Measurements from ENCODE around the gene LPP.

LPP gene

GRCh38 chr3:188241883-188242282, 87.9 kb downstream of the LPP start:
- no peak overlapping the region for H3K27ac ChIP-seq (ENCODE audit: low read length)
- H3K79me2 ChIP-seq (ENCODE audit: low read length) = no peaks in the 10 kb centered on the region
- no peaks in the 10 kb centered on the region for H3K27me3 ChIP-seq (replicated peaks; ENCODE audit: insufficient read depth, low read length)
- TF ChIP-seq EZH2phosphoT487 (IDR thresholded peaks at IDR 0.05; ENCODE audit: low read length) (no peak), EZH2 (optimal IDR thresholded peaks at IDR 0.05; ENCODE audit: low read depth, low read length) (no peak)
- TF ChIP-seq, protein P1, sequence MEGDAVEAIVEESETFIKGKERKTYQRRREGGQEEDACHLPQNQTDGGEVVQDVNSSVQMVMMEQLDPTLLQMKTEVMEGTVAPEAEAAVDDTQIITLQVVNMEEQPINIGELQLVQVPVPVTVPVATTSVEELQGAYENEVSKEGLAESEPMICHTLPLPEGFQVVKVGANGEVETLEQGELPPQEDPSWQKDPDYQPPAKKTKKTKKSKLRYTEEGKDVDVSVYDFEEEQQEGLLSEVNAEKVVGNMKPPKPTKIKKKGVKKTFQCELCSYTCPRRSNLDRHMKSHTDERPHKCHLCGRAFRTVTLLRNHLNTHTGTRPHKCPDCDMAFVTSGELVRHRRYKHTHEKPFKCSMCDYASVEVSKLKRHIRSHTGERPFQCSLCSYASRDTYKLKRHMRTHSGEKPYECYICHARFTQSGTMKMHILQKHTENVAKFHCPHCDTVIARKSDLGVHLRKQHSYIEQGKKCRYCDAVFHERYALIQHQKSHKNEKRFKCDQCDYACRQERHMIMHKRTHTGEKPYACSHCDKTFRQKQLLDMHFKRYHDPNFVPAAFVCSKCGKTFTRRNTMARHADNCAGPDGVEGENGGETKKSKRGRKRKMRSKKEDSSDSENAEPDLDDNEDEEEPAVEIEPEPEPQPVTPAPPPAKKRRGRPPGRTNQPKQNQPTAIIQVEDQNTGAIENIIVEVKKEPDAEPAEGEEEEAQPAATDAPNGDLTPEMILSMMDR (IDR thresholded peaks at IDR 0.05; ENCODE audit: low read length) = no peak
- H4K20me1 ChIP-seq (ENCODE audit: insufficient read depth, low read length) = no peaks in the 10 kb centered on the region
- H3K4me1 ChIP-seq (ENCODE audit: low read length) = no peaks in the 10 kb centered on the region
- DNase-seq = no peak
- no peaks in the 10 kb centered on the region for H3K9me3 ChIP-seq (replicated peaks; ENCODE audit: insufficient read depth, low read length)
- H2AFZ ChIP-seq (ENCODE audit: low read length) = no peak overlapping the region
- H3K4me2 ChIP-seq (ENCODE audit: low read depth, low read length) = no peak overlapping the region
- no peak overlapping the region for H3K4me3 ChIP-seq (ENCODE audit: low read length)
- no peaks in the 10 kb centered on the region for H3F3A ChIP-seq (ENCODE audit: insufficient read depth, low read length)
- no peaks in the 10 kb centered on the region for H3K9me2 ChIP-seq (replicated peaks; ENCODE audit: insufficient read depth, low read length)
- H3K36me3 ChIP-seq (replicated peaks; ENCODE audit: insufficient read depth, low read length) = no peaks in the 10 kb centered on the region
- H3K9ac ChIP-seq (ENCODE audit: low read length) = no peak overlapping the region

- Histone ChIP-seq H2AFZ (ENCODE audit: low read length) (no peak overlapping the region), H3K9me2 (replicated peaks; ENCODE audit: insufficient read depth, low read length) (no peaks in the 10 kb centered on the region), H3K9ac (ENCODE audit: low read length) (no peak overlapping the region), H3K9me3 (replicated peaks; ENCODE audit: insufficient read depth, low read length) (no peaks in the 10 kb centered on the region), H3K4me1 (ENCODE audit: low read length) (no peaks in the 10 kb centered on the region), H3K36me3 (replicated peaks; ENCODE audit: insufficient read depth, low read length) (no peaks in the 10 kb centered on the region), H3K27me3 (replicated peaks; ENCODE audit: insufficient read depth, low read length) (no peaks in the 10 kb centered on the region), H3K79me2 (ENCODE audit: low read length) (no peaks in the 10 kb centered on the region), H3K4me2 (ENCODE audit: low read depth, low read length) (no peak overlapping the region), H4K20me1 (ENCODE audit: insufficient read depth, low read length) (no peaks in the 10 kb centered on the region), H3K4me3 (ENCODE audit: low read length) (no peak overlapping the region), H3K27ac (ENCODE audit: low read length) (no peak overlapping the region), H3F3A (ENCODE audit: insufficient read depth, low read length) (no peaks in the 10 kb centered on the region)
- no peak for TF ChIP-seq EZH2 (optimal IDR thresholded peaks at IDR 0.05; ENCODE audit: low read depth, low read length)
- TF ChIP-seq, protein P1 (IDR thresholded peaks at IDR 0.05; ENCODE audit: low read length) = no peak
- TF ChIP-seq EZH2phosphoT487 (IDR thresholded peaks at IDR 0.05; ENCODE audit: low read length) = no peak
- DNase-seq = no peak
Observed at GRCh38 chr3:188242436-188243123, 88.6 kb downstream of the LPP start.

DNA sequence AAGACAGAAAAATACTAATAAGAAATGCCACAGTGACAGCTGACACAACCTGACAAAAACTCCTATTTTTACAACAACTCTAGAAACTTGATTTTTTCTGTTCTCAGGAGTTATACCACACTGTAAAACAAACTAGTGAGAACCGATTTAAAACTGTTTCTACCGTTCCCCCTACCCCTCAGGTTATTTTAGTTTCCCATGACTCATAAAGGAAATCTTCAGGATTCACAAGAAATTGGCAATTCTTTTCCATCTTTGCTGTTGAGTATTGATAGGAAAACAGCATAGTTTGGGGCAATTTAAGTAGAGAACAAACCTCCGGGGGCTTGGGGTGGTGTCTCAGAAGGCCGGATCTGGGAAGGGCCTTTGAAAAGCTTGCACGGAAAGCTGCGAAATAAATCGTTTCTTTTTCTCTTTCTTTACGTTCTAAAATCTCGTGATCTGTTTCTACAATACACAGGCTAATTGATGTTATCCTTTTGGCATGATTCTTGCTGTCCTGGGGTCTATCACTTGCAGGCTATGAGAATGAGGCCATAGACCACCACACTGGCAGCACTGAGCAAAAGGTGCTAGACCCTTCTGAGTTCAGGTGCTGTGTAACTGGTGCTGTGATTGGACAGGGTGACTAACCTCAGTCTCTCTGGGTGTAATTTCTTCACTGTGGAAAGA, 89.3 kb downstream of the LPP start:
- no peaks in the 10 kb centered on the region for H3K9me2 ChIP-seq (replicated peaks; ENCODE audit: insufficient read depth, low read length)
- H3F3A ChIP-seq (ENCODE audit: insufficient read depth, low read length) = no peaks in the 10 kb centered on the region
- no peaks in the 10 kb centered on the region for H4K20me1 ChIP-seq (ENCODE audit: insufficient read depth, low read length)
- H2AFZ ChIP-seq (ENCODE audit: low read length) = no peak overlapping the region
- H3K9me3 ChIP-seq (replicated peaks; ENCODE audit: insufficient read depth, low read length) = no peaks in the 10 kb centered on the region
- no peak overlapping the region for H3K27ac ChIP-seq (ENCODE audit: low read length)
- DNase-seq = no peak
- H3K27me3 ChIP-seq (replicated peaks; ENCODE audit: insufficient read depth, low read length) = no peaks in the 10 kb centered on the region
- no peak overlapping the region for H3K4me3 ChIP-seq (ENCODE audit: low read length)
- no peak overlapping the region for H3K9ac ChIP-seq (ENCODE audit: low read length)
- H3K79me2 ChIP-seq (ENCODE audit: low read length) = no peaks in the 10 kb centered on the region
- no peaks in the 10 kb centered on the region for H3K4me1 ChIP-seq (ENCODE audit: low read length)
- no peaks in the 10 kb centered on the region for H3K36me3 ChIP-seq (replicated peaks; ENCODE audit: insufficient read depth, low read length)
- no peak overlapping the region for H3K4me2 ChIP-seq (ENCODE audit: low read depth, low read length)
- TF ChIP-seq, protein P1 (IDR thresholded peaks at IDR 0.05; ENCODE audit: low read length) = no peak
- TF ChIP-seq EZH2phosphoT487 (IDR thresholded peaks at IDR 0.05; ENCODE audit: low read length) (no peak), EZH2 (optimal IDR thresholded peaks at IDR 0.05; ENCODE audit: low read depth, low read length) (no peak)

Measured in MM.1S (cell line).